Esophagus muscularis mucosa (tissue), 2 donors: ENCODE measurements around the gene THTPA.

ENCODE experiments used
- POLR2A ChIP-seq: fragments of 450-650 bp; IDR thresholded peaks from one replicate; pipeline ENCODE4 v1.6.1; 2017; ENCODE audit warnings: antibody characterized with exemption, moderate library complexity, mild to moderate bottlenecking, low read depth
- POLR2AphosphoS5 ChIP-seq, 2 donors: sonication (generic); formaldehyde crosslinking; IDR thresholded peaks; one replicate each; pipeline ENCODE4 v1.6.1; 2017; ENCODE audit warnings: antibody characterized with exemption in 2 of 2

GRCh38 chr14:23517650-23518326 is 38.3 kb upstream of the THTPA start:
- TF ChIP-seq POLR2AphosphoS5 (IDR thresholded peaks at IDR 0.05) (no peak), POLR2A (no peak)
